Sciatic nerve (tissue), 2 donors: ENCODE data around the gene SDK1. TPM values are rescaled to one million over a fixed set of nuclear protein-coding genes. Genes with fewer than 3 reads are reported as not detected.

ENCODE experiments used
- ATAC-seq: fragments of 200-7000 bp; cut with Tn5 transposase; one replicate; pipeline ENCODE4 v1.9.1; 2020; ENCODE audit warnings: mild to moderate bottlenecking, moderate library complexity
- DNase-seq: peaks from one replicate; pipeline ENCODE4 v3.0.0-alpha.2; 2020; ENCODE audit warnings: low spot score
- intact Hi-C: fragments of 100-400 bp; cut with DNase I; formaldehyde crosslinking; loops from one replicate; pipeline ENCODE4 v1.14.2; 2022
- total RNA-seq: library from RNA; stranded (reverse); fragmentation: NEBNext Ultra II Directional; extraction: Animal tissue kit (Norgen Biotek cat#: 25700); gene quantifications from one replicate; pipeline ENCODE4 v1.2.1, GENCODE V29; 2021
- donor health status: DM: no; HTN: no; CAD: no.
- donor health status: DM: no; HTN: no; CAD: no.

SDK1 gene
- total RNA-seq, 1 donor from 2014 or later: 11.2 TPM

DNA sequence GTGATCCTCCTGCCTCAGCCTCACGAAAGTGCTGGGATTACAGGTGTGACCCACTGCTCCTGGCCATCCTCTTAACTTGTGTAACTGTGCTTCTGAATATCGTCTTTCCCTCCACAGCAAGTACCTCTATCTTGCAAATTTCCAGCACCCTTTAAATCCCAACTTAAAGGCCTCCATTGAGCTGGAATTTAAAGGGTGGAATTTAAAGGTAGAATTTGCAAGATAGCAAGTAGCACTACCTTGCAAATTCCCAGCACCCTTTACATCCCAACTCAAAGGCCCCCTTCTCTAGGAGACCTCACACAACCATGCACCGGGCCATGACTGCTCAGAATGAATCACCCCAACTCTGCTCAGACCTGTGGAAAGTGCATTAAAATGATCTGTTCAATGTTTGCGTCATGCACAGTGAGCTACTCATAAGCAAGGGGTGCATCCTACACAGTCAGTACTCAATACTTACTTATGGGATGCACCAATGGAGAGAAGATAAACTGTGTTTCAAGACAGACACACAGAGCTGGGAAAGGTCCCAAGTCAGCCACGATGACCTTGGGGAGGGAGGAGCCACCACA lies 17.8 kb upstream of the SDK1 start:
- DNase-seq: no peak
- intact Hi-C loops: no loop called here
- ATAC-seq: no peak

DNA sequence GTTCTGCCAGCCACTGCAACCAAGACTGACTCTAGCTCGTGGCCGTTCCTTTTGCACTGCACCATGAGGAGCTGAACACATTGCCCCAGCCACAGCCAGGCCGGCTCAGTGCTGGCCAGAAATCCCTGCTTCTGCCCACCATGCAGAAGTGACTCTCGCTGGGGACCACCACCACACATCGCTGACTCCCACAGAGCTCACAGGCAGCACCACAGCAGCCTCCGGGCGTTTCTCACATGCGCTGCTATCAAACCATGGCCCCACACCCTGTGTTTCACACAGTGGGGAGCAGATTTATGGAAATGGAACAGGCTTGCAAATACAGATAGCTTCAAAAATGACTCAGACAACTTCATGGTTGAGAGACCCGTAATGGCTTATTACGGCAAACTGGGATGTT lies 15.4 kb upstream of the SDK1 start:
- ATAC-seq: no peak
- intact Hi-C loops: no loop called here
- DNase-seq: no peak

DNA sequence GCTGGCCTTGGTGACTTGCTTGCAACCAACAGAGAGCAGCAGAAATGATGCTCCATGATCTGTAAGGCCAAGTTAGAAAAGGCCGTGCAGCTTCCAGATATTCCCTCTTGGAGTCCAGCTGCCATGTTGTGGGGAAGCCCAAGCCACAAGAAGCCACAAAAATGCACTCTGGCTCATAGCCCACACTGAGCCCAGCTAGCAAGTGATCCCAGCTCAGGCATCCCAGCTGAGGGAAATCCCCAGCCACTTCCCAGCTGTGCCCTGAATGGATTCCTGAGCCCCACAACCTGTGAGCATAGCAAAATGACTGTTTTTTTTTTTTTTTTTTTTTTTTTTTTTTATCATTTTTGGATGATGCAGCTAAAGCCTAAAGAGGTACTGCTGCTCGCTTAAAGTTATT lies 11.1 kb upstream of the SDK1 start:
- intact Hi-C loops: no loop called here
- ATAC-seq (no peak), DNase-seq (no peak)

DNA sequence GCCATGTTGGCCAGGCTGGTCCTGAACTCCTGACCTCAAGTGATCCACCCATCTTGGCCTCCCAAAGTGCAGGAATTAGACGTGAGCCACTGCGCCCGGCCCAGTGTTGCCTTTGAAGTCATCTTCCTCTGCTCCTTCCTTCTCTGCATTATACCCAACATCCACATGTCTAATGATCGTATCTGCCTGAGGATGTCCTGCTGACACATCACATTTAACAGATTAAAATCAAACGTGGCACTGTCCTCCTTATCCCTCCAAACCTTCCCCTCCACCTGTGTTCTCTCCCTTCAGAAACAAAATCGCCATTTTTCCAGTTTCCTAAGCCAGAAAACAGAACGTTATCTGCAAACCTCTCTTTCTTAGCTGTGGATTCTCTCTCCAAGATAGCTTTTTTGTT lies 8.4 kb upstream of the SDK1 start:
- intact Hi-C loops: no loop called here
- ATAC-seq: no peak
- DNase-seq: no peak

DNA sequence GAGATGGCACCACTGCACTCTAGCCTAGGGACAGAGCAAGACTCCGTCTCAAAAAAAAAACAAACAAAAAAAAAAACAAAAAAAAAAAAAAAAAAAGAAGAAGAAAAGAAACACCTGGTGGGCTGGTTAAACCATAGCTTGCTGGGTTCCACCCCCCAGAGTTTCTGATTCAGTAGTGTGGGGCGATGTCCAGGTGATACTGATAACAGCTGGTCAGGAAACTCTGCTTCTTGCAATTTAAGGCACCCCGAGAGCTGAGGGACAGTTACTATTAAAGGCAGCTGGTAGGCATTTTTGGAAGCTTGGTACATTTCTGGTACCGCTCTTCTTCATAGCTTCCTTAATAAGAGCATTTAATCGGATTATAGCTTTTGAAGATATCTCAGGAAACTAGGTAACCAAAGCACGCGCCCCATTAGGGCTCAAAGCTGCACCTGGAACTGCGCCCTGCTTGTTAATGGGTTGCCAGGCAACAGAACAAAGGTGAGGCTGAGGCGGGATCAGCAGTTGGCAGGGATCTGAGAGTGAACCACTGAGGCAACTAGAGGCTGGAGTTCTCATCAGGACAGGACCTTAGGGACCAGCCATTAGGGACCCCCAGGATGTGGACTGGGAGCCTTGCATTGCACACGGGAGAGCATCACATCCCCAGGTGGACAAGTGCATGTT lies 6.5 kb upstream of the SDK1 start:
- DNase-seq (no peak), ATAC-seq (no peak)
- intact Hi-C loops: no loop called here

DNA sequence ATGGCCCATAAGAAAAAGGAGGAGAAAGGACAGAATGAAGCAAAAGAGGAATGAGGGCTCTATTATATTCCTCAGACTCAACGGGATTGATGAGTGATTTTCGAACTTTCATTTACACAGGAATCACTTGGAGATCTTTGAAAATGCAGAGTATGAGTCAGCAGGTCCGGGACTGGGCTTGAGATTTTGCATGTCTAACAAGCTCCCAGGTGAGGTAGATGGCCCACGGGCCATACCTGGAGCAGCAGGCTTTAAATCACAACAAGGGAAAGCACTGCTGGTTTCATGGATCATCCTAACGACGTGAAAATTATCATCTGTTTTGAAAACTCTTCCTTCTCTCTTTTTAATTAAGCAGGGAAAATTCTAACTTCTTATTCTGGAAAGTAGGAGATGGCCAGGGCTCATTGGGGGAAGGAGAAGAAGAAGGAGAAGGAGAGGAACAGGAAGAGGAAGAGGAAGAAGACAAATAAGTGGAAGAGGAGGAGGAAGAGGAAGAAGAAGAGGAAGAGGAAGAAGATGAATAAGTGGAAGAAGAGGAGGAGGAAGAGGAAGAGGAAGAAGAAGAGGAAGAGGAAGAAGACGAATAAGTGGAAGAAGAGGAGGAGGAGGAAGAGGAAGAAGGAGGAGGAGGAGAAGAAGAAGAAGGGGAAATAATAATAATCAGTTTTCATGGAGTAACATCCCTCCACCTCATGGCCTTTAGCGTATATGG lies 3.8 kb upstream of the SDK1 start:
- DNase-seq (no peak), ATAC-seq (no peak)
- intact Hi-C loops: no loop called here

DNA sequence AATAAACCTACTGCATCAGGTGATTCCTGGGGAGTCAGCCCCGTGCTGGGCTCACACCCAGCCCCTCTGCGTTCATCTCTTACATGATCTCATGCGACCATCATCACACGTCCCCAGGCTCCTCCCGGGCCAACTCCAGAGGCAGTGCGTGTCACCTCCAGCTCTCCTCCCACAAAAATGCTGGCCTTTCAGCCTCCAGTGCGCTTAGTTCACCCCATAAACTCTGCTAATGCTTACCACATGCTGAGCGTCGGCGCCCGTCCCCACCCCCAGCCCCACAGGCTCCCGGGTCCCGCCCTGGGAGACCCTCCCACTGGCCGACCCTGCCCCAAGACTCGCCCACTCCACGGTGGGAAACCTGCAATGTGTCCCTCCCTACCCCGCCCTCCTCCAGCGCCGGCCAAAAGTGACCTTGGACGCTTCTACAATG lies 816 bp upstream of the SDK1 start:
- DNase-seq (no peak), ATAC-seq (peak; percentile 27)
- intact Hi-C loops: loop anchor here (5.0 kb wide), 1 partner anchor 1358 kb away; no protein-coding TSS in a partner anchor

DNA sequence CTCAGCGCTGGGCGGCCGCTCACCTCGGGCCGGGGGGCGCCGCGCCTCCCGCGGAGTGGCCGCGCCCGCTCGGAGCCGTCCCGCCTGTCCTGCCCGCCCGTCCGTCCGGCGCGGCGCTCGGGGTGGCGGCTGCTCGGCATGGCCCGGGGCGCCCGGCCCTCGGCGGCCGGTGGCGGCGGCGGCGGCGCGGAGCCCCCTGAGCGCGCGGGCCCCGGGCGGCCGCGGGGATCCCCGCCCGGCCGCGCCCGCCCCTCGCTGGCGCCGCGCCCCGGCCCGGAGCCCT lies 338 bp downstream of the SDK1 start:
- no peak for DNase-seq
- no peak for ATAC-seq
- intact Hi-C loops: loop anchor here (5.0 kb wide), 1 partner anchor 1359 kb away; no protein-coding TSS in a partner anchor

DNA sequence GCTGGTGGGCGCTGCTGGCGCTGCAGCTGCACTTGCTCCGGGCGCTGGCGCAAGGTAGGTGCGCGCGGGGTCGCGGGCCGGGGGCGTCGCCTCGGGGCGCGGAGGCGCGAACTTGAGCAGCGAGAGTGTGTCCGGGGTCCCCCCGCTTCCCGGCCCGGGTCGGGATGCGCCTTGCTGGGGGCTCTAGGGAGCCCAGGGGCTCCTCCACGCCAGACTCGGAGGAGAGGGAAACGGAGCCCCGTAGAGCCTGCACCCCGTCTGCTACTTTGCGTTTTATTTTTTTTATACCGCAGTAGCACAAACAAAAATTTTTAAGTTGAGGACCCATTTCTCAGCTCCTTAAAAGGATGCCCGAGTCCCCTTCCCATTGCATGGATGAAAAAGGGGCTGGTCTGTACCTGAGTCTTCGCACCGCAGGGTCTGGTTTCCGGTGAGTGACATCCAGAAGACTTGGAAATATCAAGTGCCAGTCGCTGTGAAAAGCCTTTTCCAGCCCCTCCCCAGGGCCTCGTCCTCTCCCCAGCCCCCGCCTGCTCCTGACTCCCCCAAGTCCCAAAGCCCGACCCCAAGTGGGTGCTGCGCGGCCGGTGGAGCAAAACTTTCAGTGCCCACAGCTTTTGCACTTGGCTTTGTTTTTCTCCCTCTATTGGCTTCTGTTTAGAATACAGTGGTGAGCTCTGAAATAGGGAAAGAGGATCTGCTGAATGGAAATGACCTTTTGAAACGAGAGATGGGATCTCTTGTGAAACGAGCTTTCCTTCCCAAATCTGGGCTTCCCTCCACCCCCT lies 973 bp downstream of the SDK1 start:
- ATAC-seq (peak; percentile 61), DNase-seq (no peak)
- intact Hi-C loops: loop anchor here (5.0 kb wide), 1 partner anchor 1360 kb away; no protein-coding TSS in a partner anchor

DNA sequence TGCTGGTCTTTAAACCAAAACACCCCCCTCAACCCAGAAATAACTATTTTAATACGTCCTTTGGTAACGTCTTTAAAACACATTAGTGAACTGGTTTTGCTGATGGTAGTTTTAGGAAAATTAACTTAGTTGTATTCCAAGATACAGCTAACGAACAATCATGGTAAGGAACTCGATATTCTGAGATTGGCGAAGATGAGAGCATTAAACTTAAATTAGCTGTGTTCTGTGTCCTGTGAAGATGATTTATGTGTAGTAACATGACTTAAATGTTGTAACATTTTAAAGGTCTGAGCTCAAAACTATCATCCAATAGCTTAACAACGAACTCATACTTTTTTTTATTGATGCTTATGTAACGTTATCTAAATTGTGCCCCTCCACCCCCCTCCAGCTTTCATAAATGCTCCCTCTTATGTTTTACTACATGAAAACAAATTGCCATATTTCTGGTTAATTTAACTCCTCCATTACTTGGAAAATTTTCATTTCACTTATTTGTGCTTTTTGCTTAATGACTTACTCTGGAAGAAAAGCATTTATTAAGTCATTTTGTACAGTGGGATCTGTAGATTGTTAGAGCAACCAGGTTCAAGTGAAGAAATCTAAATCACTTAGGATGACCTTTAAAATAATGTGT lies 1.7 kb downstream of the SDK1 start:
- no peak for ATAC-seq
- intact Hi-C loops: loop anchor here (5.0 kb wide), 1 partner anchor 1360 kb away; no protein-coding TSS in a partner anchor

DNA sequence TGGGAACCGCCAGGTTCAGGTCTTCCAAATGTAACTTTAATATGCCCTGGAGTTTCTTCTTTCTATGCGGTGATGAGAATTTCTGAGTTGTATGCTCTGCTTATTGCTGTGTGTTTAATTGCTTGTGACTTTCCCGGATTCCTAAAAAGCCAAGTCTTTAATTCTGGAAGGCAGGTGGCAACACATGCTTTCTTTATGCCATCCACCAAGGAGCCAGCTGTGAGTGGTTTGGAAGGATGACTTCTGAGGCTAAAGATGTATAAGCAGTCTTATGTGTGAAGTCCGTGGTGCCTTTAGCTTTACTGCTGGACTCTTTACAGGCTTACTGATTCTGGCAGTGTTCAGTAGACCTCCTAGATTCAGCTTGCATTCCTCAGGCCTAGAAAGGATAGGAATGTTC lies 3.1 kb downstream of the SDK1 start:
- DNase-seq (no peak), ATAC-seq (no peak)
- intact Hi-C loops: loop anchor here (5.0 kb wide), 1 partner anchor 1362 kb away; no protein-coding TSS in a partner anchor

More for the DNA sequence above, 1.7 kb downstream of the SDK1 start:
- no peak for DNase-seq

DNA sequence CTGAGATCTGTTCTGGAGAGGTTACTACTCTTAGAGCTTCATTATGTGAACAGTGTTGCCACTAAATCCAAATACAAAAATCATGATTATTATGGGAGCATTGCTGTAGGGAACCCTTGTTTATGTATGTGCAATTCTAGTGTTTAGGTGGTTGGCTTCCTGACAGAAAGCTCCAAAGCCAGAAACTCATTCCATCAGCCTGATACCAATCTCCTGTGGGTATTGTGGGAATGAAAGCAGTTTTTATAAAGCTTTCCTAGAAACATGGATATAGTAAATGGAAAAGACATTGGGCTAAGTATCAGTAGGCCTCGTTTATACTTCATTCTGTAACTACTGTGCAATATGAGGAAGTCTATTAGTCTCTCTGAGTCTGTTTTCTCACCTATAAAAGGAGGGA lies 6.4 kb downstream of the SDK1 start:
- DNase-seq: no peak
- intact Hi-C loops: no loop called here
- ATAC-seq: no peak

DNA sequence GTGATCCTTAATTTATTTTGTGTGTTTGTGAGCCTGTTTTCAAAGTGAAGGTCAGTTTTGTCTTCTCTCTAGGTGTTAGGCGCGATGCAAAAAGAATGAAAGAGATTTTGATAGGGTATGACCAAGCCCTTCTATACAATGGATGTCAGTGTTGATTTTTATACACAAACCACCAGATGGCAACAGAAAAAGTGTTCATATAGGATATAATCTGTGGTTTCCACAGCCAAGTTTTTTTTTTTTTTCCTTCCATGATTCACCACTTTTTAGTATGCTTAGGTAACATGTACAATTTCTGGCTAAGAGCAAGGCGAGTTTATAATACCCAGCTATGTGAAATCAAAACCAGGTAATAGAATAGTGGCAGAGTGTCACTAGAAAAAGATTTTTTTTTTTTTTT lies 8.1 kb downstream of the SDK1 start:
- intact Hi-C loops: no loop called here
- ATAC-seq (no peak), DNase-seq (no peak)

DNA sequence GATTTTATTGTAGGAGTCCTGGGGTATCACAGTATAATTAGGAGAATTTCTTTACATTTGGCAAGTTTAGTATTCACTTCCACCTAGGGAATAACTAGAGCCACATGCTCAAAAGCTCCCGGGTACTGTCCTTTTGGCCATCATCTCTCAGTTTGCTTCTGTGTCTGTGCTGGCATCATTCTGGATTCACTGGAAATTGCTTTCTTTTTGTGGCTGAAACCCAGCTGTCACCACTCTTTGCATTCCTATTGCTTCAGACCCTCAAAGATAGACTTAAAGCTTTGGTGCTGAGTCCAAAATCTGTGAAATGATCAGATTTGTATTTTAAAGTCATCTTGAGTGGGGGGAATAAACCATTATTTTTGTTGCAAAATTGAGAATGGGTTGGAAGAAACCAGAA lies 8.9 kb downstream of the SDK1 start:
- no peak for DNase-seq
- intact Hi-C loops: no loop called here
- no peak for ATAC-seq

DNA sequence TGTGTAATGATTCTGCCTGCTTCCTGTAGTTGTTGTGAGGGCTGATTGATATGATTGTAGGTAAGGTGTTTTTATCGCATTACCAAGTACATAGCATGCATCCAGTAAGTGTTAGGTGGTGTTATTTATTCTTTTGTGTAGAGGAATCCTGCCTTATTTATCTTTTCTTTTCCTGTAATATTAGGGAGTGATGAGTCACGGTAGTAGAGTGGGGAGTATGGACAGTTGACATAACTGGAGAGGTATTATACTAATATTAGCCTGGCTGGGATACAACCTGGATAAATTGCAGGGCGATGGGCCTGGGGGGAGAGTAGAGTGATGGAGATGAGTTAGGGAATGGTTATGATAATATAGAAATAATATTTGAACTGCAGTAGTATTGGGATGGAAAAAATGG lies 9.8 kb downstream of the SDK1 start:
- ATAC-seq (no peak), DNase-seq (no peak)
- intact Hi-C loops: no loop called here

DNA sequence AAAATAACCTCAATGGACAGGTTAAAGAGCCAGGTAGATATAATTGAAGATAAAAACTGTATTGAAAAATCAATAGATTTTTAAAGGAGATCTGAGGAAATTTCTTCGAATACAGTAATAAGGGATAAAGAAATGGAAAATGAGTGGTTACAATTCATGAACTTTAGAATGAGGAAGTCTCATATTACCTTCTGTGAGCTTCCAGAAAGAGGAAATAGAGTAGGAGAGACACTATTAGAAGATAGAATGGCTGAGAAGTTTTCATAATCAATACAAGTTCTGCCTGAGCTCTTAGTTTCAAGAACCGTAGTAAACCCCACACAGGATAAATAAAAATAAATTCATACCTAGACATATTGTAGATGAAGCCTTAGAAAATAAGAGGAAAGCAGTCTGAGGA lies 11.5 kb downstream of the SDK1 start:
- intact Hi-C loops: no loop called here
- DNase-seq (no peak), ATAC-seq (no peak)

DNA sequence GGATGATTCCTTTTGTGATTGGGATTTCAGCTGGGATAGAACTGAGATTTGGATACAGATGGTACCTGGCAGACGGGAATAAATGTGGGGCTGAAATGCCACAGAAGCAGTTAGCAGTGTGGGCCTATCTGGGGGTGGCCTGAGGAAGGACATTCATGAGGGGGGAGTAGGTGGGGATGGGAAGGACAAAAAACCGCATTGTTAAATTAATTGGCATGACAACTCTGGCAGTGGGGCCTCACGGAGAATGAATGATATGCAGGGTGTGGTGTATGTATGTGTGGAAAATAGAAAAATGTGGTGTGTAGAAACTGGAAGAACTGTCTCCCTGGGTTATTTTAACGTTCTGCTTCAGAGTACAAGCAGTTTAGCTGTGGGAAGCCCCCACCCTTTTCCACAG lies 17.8 kb downstream of the SDK1 start:
- intact Hi-C loops: no loop called here
- ATAC-seq (no peak), DNase-seq (no peak)

DNA sequence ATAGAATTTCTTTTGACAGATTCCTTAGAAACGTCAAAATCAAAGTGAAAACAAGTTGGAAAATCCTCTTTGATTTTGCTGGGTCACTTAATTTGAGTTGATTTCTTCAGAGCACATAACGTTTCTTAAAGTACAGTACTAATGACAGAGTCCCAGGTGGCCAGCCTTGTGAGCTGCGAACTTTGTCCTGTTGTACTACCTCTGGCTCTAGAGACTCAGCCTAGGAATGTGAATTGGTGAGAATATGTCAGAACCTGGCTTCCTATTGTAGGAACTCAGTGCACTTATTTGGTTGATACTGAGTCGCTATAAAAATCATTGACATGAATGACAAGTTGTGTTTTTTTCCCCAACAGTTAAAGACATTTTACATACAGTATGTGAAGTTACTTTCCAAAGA lies 20.2 kb downstream of the SDK1 start:
- intact Hi-C loops: no loop called here
- ATAC-seq: no peak
- DNase-seq: no peak

DNA sequence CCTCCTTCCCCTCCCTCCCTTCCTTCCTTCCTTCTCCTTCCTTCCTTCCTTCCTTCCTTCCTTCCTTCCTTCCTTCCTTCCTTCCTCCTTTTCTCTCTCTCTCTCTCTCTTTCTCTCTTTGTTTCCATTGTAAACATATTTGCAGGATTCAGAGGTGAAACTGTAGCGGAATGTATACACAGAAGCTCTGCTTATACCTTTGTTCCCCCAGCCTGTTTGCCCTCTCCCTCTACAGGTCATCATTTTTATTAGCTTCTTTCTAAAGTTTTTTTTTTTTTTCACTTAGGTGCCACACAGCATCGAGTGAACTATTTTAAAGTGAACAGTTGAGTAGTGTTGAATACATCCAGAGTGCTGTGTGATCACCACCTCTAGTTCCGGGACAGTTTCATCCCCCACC lies 20.7 kb downstream of the SDK1 start:
- intact Hi-C loops: no loop called here
- ATAC-seq: no peak

More for the DNA sequence above, 20.7 kb downstream of the SDK1 start:
- DNase-seq: no peak
